ENCODE data around the gene NT5C1B.
A peak's percentile ranks its signal among the peaks of the same experiment; 100 is the strongest.

NT5C1B gene

GRCh38 chr2:18603854-18604530, 14.6 kb upstream of the NT5C1B start:
- DNase-seq (ENCODE audit: insufficient read length, low spot score), result no peak
- peak; percentile 43 for FAIRE-seq
- no peak for TF ChIP-seq POLR2AphosphoS5 (IDR thresholded peaks at IDR 0.05; ENCODE audit: low read depth, low read length)
- no peak for TF ChIP-seq TAF1 (IDR thresholded peaks at IDR 0.05; ENCODE audit: low read depth, low read length)
- TF ChIP-seq POU2F2 (IDR thresholded peaks at IDR 0.05; ENCODE audit: low read depth, low read length), result no peak
- no peak for TF ChIP-seq SPI1 (IDR thresholded peaks at IDR 0.05; ENCODE audit: low read depth, low read length)
- TF ChIP-seq POLR2A (IDR thresholded peaks at IDR 0.05; ENCODE audit: low read depth, low read length), result no peak
- no peak for TF ChIP-seq PAX5 (IDR thresholded peaks at IDR 0.05; ENCODE audit: insufficient read depth, low read length, severe bottlenecking)

GRCh38 chr2:18602298-18602697, 12.9 kb upstream of the NT5C1B start:
- DNase-seq (ENCODE audit: insufficient read length, low spot score) (no peak), FAIRE-seq (no peak)
- TF ChIP-seq POU2F2 (IDR thresholded peaks at IDR 0.05; ENCODE audit: low read depth, low read length) (no peak), POLR2AphosphoS5 (IDR thresholded peaks at IDR 0.05; ENCODE audit: low read depth, low read length) (no peak), SPI1 (IDR thresholded peaks at IDR 0.05; ENCODE audit: low read depth, low read length) (no peak), TAF1 (IDR thresholded peaks at IDR 0.05; ENCODE audit: low read depth, low read length) (no peak), PAX5 (IDR thresholded peaks at IDR 0.05; ENCODE audit: insufficient read depth, low read length, severe bottlenecking) (no peak), POLR2A (IDR thresholded peaks at IDR 0.05; ENCODE audit: low read depth, low read length) (no peak)

- TF ChIP-seq SPI1 (IDR thresholded peaks at IDR 0.05; ENCODE audit: low read depth, low read length) (peak; percentile 29; the same call in 1 of the 2 replicates), POLR2AphosphoS5 (IDR thresholded peaks at IDR 0.05; ENCODE audit: low read depth, low read length) (no peak), TAF1 (IDR thresholded peaks at IDR 0.05; ENCODE audit: low read depth, low read length) (no peak), PAX5 (IDR thresholded peaks at IDR 0.05; ENCODE audit: insufficient read depth, low read length, severe bottlenecking) (no peak), POU2F2 (IDR thresholded peaks at IDR 0.05; ENCODE audit: low read depth, low read length) (no peak)
- FAIRE-seq, result no peak
- DNase-seq (ENCODE audit: insufficient read length, low spot score), result no peak
These were observed 10.9 kb upstream of the NT5C1B start for GRCh38 chr2:18600255-18600613.

GRCh38 chr2:18599509-18600254, 10.3 kb upstream of the NT5C1B start:
- TF ChIP-seq POLR2AphosphoS5 (IDR thresholded peaks at IDR 0.05; ENCODE audit: low read depth, low read length), result no peak
- no peak for TF ChIP-seq POLR2A (IDR thresholded peaks at IDR 0.05; ENCODE audit: low read depth, low read length)
- no peak for TF ChIP-seq SPI1 (IDR thresholded peaks at IDR 0.05; ENCODE audit: low read depth, low read length)
- TF ChIP-seq POU2F2 (IDR thresholded peaks at IDR 0.05; ENCODE audit: low read depth, low read length), result no peak
- TF ChIP-seq TAF1 (IDR thresholded peaks at IDR 0.05; ENCODE audit: low read depth, low read length), result no peak
- TF ChIP-seq PAX5 (IDR thresholded peaks at IDR 0.05; ENCODE audit: insufficient read depth, low read length, severe bottlenecking), result no peak
- FAIRE-seq, result no peak
- no peak for DNase-seq (ENCODE audit: insufficient read length, low spot score)

GRCh38 chr2:18598848-18599484, 9.6 kb upstream of the NT5C1B start:
- FAIRE-seq (no peak), DNase-seq (ENCODE audit: insufficient read length, low spot score) (no peak)
- TF ChIP-seq TAF1 (IDR thresholded peaks at IDR 0.05; ENCODE audit: low read depth, low read length), result no peak
- TF ChIP-seq POU2F2 (IDR thresholded peaks at IDR 0.05; ENCODE audit: low read depth, low read length), result no peak
- TF ChIP-seq SPI1 (IDR thresholded peaks at IDR 0.05; ENCODE audit: low read depth, low read length), result no peak
- no peak for TF ChIP-seq POLR2AphosphoS5 (IDR thresholded peaks at IDR 0.05; ENCODE audit: low read depth, low read length)
- no peak for TF ChIP-seq POLR2A (IDR thresholded peaks at IDR 0.05; ENCODE audit: low read depth, low read length)
- TF ChIP-seq PAX5 (IDR thresholded peaks at IDR 0.05; ENCODE audit: insufficient read depth, low read length, severe bottlenecking), result no peak

- no peak for FAIRE-seq
- no peak for TF ChIP-seq TAF1 (IDR thresholded peaks at IDR 0.05; ENCODE audit: low read depth, low read length)
- no peak for TF ChIP-seq PAX5 (IDR thresholded peaks at IDR 0.05; ENCODE audit: insufficient read depth, low read length, severe bottlenecking)
- no peak for TF ChIP-seq POLR2A (IDR thresholded peaks at IDR 0.05; ENCODE audit: low read depth, low read length)
- no peak for TF ChIP-seq POLR2AphosphoS5 (IDR thresholded peaks at IDR 0.05; ENCODE audit: low read depth, low read length)
- no peak for TF ChIP-seq SPI1 (IDR thresholded peaks at IDR 0.05; ENCODE audit: low read depth, low read length)
- TF ChIP-seq POU2F2 (IDR thresholded peaks at IDR 0.05; ENCODE audit: low read depth, low read length), result no peak
- DNase-seq (ENCODE audit: insufficient read length, low spot score), result no peak
These were observed 8.2 kb upstream of the NT5C1B start for GRCh38 chr2:18597618-18598017.

- no peak for FAIRE-seq
- DNase-seq (ENCODE audit: insufficient read length, low spot score), result no peak
- no peak for TF ChIP-seq POLR2AphosphoS5 (IDR thresholded peaks at IDR 0.05; ENCODE audit: low read depth, low read length)
- TF ChIP-seq POU2F2 (IDR thresholded peaks at IDR 0.05; ENCODE audit: low read depth, low read length), result no peak
- TF ChIP-seq POLR2A (IDR thresholded peaks at IDR 0.05; ENCODE audit: low read depth, low read length), result no peak
- no peak for TF ChIP-seq SPI1 (IDR thresholded peaks at IDR 0.05; ENCODE audit: low read depth, low read length)
- TF ChIP-seq PAX5 (IDR thresholded peaks at IDR 0.05; ENCODE audit: insufficient read depth, low read length, severe bottlenecking), result no peak
- TF ChIP-seq TAF1 (IDR thresholded peaks at IDR 0.05; ENCODE audit: low read depth, low read length), result no peak
These were observed 7.6 kb upstream of the NT5C1B start for GRCh38 chr2:18596993-18597392.

GRCh38 chr2:18593496-18593895, 4.1 kb upstream of the NT5C1B start:
- no peak for TF ChIP-seq TAF1 (IDR thresholded peaks at IDR 0.05; ENCODE audit: low read depth, low read length)
- TF ChIP-seq SPI1 (IDR thresholded peaks at IDR 0.05; ENCODE audit: low read depth, low read length), result no peak
- TF ChIP-seq POLR2A (IDR thresholded peaks at IDR 0.05; ENCODE audit: low read depth, low read length), result no peak
- no peak for TF ChIP-seq POU2F2 (IDR thresholded peaks at IDR 0.05; ENCODE audit: low read depth, low read length)
- TF ChIP-seq PAX5 (IDR thresholded peaks at IDR 0.05; ENCODE audit: insufficient read depth, low read length, severe bottlenecking), result no peak
- no peak for TF ChIP-seq POLR2AphosphoS5 (IDR thresholded peaks at IDR 0.05; ENCODE audit: low read depth, low read length)
- DNase-seq (ENCODE audit: insufficient read length, low spot score) (no peak), FAIRE-seq (no peak)

- TF ChIP-seq TAF1 (IDR thresholded peaks at IDR 0.05; ENCODE audit: low read depth, low read length), result no peak
- TF ChIP-seq PAX5 (IDR thresholded peaks at IDR 0.05; ENCODE audit: insufficient read depth, low read length, severe bottlenecking), result no peak
- TF ChIP-seq SPI1 (IDR thresholded peaks at IDR 0.05; ENCODE audit: low read depth, low read length), result no peak
- no peak for TF ChIP-seq POLR2A (IDR thresholded peaks at IDR 0.05; ENCODE audit: low read depth, low read length)
- no peak for TF ChIP-seq POLR2AphosphoS5 (IDR thresholded peaks at IDR 0.05; ENCODE audit: low read depth, low read length)
- no peak for TF ChIP-seq POU2F2 (IDR thresholded peaks at IDR 0.05; ENCODE audit: low read depth, low read length)
- no peak for DNase-seq (ENCODE audit: insufficient read length, low spot score)
- no peak for FAIRE-seq
These were observed 3.0 kb upstream of the NT5C1B start for GRCh38 chr2:18592372-18592771.
